GM23338 (cell line): ENCODE results near the gene PPCDC. TPM values are rescaled to one million over a fixed set of nuclear protein-coding genes. Genes with fewer than 3 reads are reported as not detected.
A peak's percentile ranks its signal among the peaks of the same experiment; 100 is the strongest.

Source experiments
- ATAC-seq: fragments of 200-7000 bp; cut with Tn5 transposase; 3 replicates; pipeline ENCODE4 v1.9.1; 2020
- DNase-seq: peaks from one replicate; pipeline ENCODE4 v3.0.0-alpha.2; 2015; ENCODE audit warnings: low spot score
- H2AFZ ChIP-seq: fragments of 200-600 bp; sonication (generic); 2 replicates; pipeline ENCODE4 v1.8.0; 2016; ENCODE audit warnings: antibody characterized with exemption, mild to moderate bottlenecking, moderate library complexity
- H3F3A ChIP-seq: fragments of 200-600 bp; sonication (generic); replicated peaks from 2 replicates; pipeline ENCODE4 v1.8.0; 2017; ENCODE audit warnings: antibody characterized with exemption, mixed run types, low read depth
- H3K27ac ChIP-seq: fragments of 200-600 bp; sonication (generic); 2 replicates; pipeline ENCODE4 v1.6.1; 2016; ENCODE audit warnings: low read depth
- H3K27me3 ChIP-seq: fragments of 200-600 bp; sonication (generic); 2 replicates; pipeline ENCODE4 v1.8.0; 2016; ENCODE audit warnings: mild to moderate bottlenecking, mixed run types, moderate library complexity; ENCODE audit not compliant: insufficient read depth
- H3K36me3 ChIP-seq: fragments of 200-600 bp; sonication (generic); 2 replicates; pipeline ENCODE4 v1.8.0; 2016; ENCODE audit warnings: mild to moderate bottlenecking; ENCODE audit not compliant: insufficient read depth
- H3K4me1 ChIP-seq: fragments of 200-600 bp; sonication (generic); 2 replicates; pipeline ENCODE4 v1.8.0; 2016; ENCODE audit warnings: mild to moderate bottlenecking, moderate library complexity; ENCODE audit not compliant: insufficient read depth
- H3K4me2 ChIP-seq: fragments of 200-600 bp; sonication (generic); 2 replicates; pipeline ENCODE4 v1.7.1; 2017; ENCODE audit warnings: mixed run types
- H3K4me3 ChIP-seq: fragments of 200-600 bp; sonication (generic); 2 replicates; pipeline ENCODE4 v1.6.1; 2016; ENCODE audit warnings: mixed run types
- H3K79me2 ChIP-seq: fragments of 200-600 bp; sonication (generic); replicated peaks from 2 replicates; pipeline ENCODE4 v1.8.0; 2017; ENCODE audit warnings: mild to moderate bottlenecking; ENCODE audit not compliant: insufficient read depth
- H3K9me2 ChIP-seq: fragments of 200-600 bp; sonication (generic); 2 replicates; pipeline ENCODE4 v1.8.0; 2017; ENCODE audit not compliant: insufficient read depth
- H4K20me1 ChIP-seq: fragments of 200-600 bp; sonication (generic); replicated peaks from 2 replicates; pipeline ENCODE4 v1.8.0; 2017; ENCODE audit warnings: mild to moderate bottlenecking; ENCODE audit not compliant: insufficient read depth
- H3K27ac Mint-ChIP-seq: 2 replicates; pipeline ENCODE4 v1.8.0; 2020; ENCODE audit warnings: inconsistent platforms, mild to moderate bottlenecking, moderate library complexity, mixed read lengths
- H3K27me3 Mint-ChIP-seq: 3 replicates; pipeline ENCODE4 v1.8.0; 2022; ENCODE audit warnings: low read depth, mild to moderate bottlenecking, moderate library complexity, mixed read lengths, inconsistent platforms; ENCODE audit not compliant: insufficient read depth, poor library complexity
- H3K36me3 Mint-ChIP-seq: 3 replicates; pipeline ENCODE4 v1.8.0; 2021; ENCODE audit warnings: low read depth, mild to moderate bottlenecking, inconsistent platforms, moderate library complexity, mixed read lengths
- H3K4me1 Mint-ChIP-seq: 3 replicates; pipeline ENCODE4 v1.8.0; 2020; ENCODE audit warnings: mild to moderate bottlenecking, inconsistent platforms, mixed read lengths
- H3K4me3 Mint-ChIP-seq: 3 replicates; pipeline ENCODE4 v1.8.0; 2021; ENCODE audit warnings: moderate library complexity, mild to moderate bottlenecking, inconsistent platforms, mixed read lengths
- H3K9me3 Mint-ChIP-seq: 3 replicates; pipeline ENCODE4 v1.8.0; 2020; ENCODE audit warnings: moderate library complexity, mild to moderate bottlenecking, inconsistent platforms, mixed read lengths
- CREB1 ChIP-seq: fragments of 250-450 bp; sonication (Bioruptor Pico); IDR thresholded peaks from 2 replicates; pipeline ENCODE4 v1.5.0; 2020; ENCODE audit warnings: low read depth, mild to moderate bottlenecking, moderate library complexity
- CTCF ChIP-seq, 2 experiments: fragments of 200-600 bp in 1 of 2; sonication (generic) in 1 of 2; conservative IDR thresholded peaks; 2 replicates each; pipeline versions ENCODE4 v1.5.1 to v1.6.1; 2016 to 2017; ENCODE audit warnings: antibody characterized with exemption in 2 of 2, low read depth in 2 of 2, mild to moderate bottlenecking in 2 of 2, moderate library complexity in 1 of 2
- EZH2 ChIP-seq: fragments of 200-600 bp; sonication (generic); IDR thresholded peaks from one replicate; pipeline ENCODE4 v1.8.0; 2017; ENCODE audit warnings: antibody characterized with exemption, mild to moderate bottlenecking, low read depth; ENCODE audit not compliant: unreplicated experiment
- EZH2phosphoT487 ChIP-seq: fragments of 200-600 bp; sonication (generic); IDR thresholded peaks from one replicate; pipeline ENCODE4 v1.8.1; 2018; ENCODE audit warnings: antibody characterized with exemption; ENCODE audit not compliant: unreplicated experiment
- JUNB ChIP-seq: IDR thresholded peaks from one replicate; pipeline ENCODE4 v1.6.1; 2016; ENCODE audit warnings: antibody characterized with exemption; ENCODE audit not compliant: unreplicated experiment
- NANOG ChIP-seq: IDR thresholded peaks from 2 replicates; pipeline ENCODE4 v1.6.1; 2016; ENCODE audit warnings: antibody characterized with exemption, borderline replicate concordance
- ZNF331 ChIP-seq: fragments of 250-450 bp; sonication (Bioruptor Pico); IDR thresholded peaks from 2 replicates; pipeline ENCODE4 v1.5.0; 2020; ENCODE audit warnings: low read depth, mild to moderate bottlenecking, moderate library complexity
- ZNF462 ChIP-seq: fragments of 250-450 bp; sonication (Bioruptor Pico); IDR thresholded peaks from 2 replicates; pipeline ENCODE4 v1.5.0; 2020; ENCODE audit warnings: mild to moderate bottlenecking, moderate library complexity
- polyA plus RNA-seq: library from polyadenylated mRNA; unstranded; fragments of >200 nt; fragmentation: Nextera tagmentation; extraction: Ambion mirVana; gene quantifications from 2 replicates; pipeline ENCODE4 v1.2.1, GENCODE V29; 2016
- total RNA-seq: library from RNA; depleted of rRNA; stranded (reverse); fragments of >200 nt; shearing (Covaris generic); gene quantifications from 2 replicates; pipeline ENCODE4 v1.2.3, GENCODE V29; 2014
- TF ChIP-seq, protein P1 (sequence below): IDR thresholded peaks from 2 replicates; pipeline ENCODE4 v1.6.1; 2016; ENCODE audit warnings: antibody characterized with exemption

Gene PPCDC
- total and polyA plus RNA-seq, 2 experiments from 2014 or later: 17.8 to 40.2 TPM

- Mint-ChIP-seq H3K27me3 (peaks cover 22% of the 10 kb centered on the region), H3K9me3 (no peaks in the 10 kb centered on the region)
- H2AFZ ChIP-seq: peak overlapping the region; percentile 58
Measured at GRCh38 chr15:74995779-74996765, 27.3 kb upstream of the PPCDC start.

DNA sequence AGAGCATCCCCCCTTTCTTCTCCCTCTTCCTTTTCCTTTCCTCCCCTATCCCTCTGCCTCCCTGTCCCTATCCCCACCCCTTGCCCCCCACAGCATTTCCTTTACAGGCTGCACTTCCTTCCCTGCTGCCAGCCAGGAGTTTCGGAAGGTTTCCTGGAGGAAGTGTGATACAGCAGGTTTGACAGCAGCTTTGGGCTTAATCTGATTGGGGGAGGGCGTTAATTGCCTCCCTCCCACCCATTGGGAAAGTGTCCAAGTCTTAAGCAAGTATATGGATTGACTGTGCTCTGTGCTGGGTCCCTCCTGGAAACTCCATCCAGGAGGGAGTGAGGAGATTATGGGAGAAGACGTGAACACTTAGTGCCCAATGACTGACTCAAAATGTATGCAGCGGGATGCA lies 26.2 kb upstream of the PPCDC start:
- peaks cover 10% of the 10 kb centered on the region for H3K79me2 ChIP-seq
- no peak overlapping the region for H3K4me3 Mint-ChIP-seq
- peaks cover 22% of the 10 kb centered on the region for H3K27me3 Mint-ChIP-seq
- no peaks in the 10 kb centered on the region; the same call in 1 of the 2 replicates for H3K36me3 ChIP-seq
- peaks cover 6% of the 10 kb centered on the region; the same call in 2 of the 3 replicates for H3K36me3 Mint-ChIP-seq
- H2AFZ ChIP-seq: no peak overlapping the region
- H3F3A ChIP-seq: no peaks in the 10 kb centered on the region
- H4K20me1 ChIP-seq: no peaks in the 10 kb centered on the region; the same call in 1 of the 2 replicates
- H3K4me1 ChIP-seq: peaks cover 12% of the 10 kb centered on the region; the same call in 1 of the 2 replicates
- ATAC-seq: no peak
- no peak overlapping the region for H3K27ac ChIP-seq
- H3K9me3 Mint-ChIP-seq: no peaks in the 10 kb centered on the region
- no peaks in the 10 kb centered on the region for H3K9me2 ChIP-seq
- H3K27ac Mint-ChIP-seq: no peak overlapping the region
- H3K4me3 ChIP-seq: 0 out of 2 replicates have a peak overlapping the region, but pooled peaks have one; percentile 96
- DNase-seq: no peak
- H3K4me2 ChIP-seq: peak overlapping the region; percentile 79; the same call in 1 of the 2 replicates
- H3K4me1 Mint-ChIP-seq: peaks cover 14% of the 10 kb centered on the region
- peaks cover 5% of the 10 kb centered on the region; the same call in 1 of the 2 replicates for H3K27me3 ChIP-seq
- TF ChIP-seq ZNF331 (CRISPR knock-in tag) (no peak), CREB1 (CRISPR knock-in tag) (no peak), EZH2 (no peak), CTCF (conservative IDR thresholded peaks at IDR 0.05; ENCODE audit: low read depth in 2 of 2) (no peak), ZNF462 (no peak), JUNB (no peak), EZH2phosphoT487 (no peak), NANOG (no peak)
- TF ChIP-seq, protein P1, sequence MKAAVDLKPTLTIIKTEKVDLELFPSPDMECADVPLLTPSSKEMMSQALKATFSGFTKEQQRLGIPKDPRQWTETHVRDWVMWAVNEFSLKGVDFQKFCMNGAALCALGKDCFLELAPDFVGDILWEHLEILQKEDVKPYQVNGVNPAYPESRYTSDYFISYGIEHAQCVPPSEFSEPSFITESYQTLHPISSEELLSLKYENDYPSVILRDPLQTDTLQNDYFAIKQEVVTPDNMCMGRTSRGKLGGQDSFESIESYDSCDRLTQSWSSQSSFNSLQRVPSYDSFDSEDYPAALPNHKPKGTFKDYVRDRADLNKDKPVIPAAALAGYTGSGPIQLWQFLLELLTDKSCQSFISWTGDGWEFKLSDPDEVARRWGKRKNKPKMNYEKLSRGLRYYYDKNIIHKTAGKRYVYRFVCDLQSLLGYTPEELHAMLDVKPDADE: no peak

More at GRCh38 chr15:74995779-74996765, 27.3 kb upstream of the PPCDC start:
- peak overlapping the region; percentile 45; the same call in 1 of the 2 replicates for H3K27ac Mint-ChIP-seq
- no peaks in the 10 kb centered on the region for H3K9me2 ChIP-seq
- DNase-seq: peak; percentile 74
- peak; percentile 68 for ATAC-seq
- H3K27ac ChIP-seq: no peak overlapping the region
- H3K4me2 ChIP-seq: peak overlapping the region; percentile 79
- H3K4me1 Mint-ChIP-seq: peaks cover 14% of the 10 kb centered on the region
- peaks cover 10% of the 10 kb centered on the region for H3K79me2 ChIP-seq
- H3K36me3 Mint-ChIP-seq: peaks cover 6% of the 10 kb centered on the region; the same call in 2 of the 3 replicates
- TF ChIP-seq JUNB (no peak), CREB1 (CRISPR knock-in tag) (peak; percentile 74)
- H3K27me3 ChIP-seq: peaks cover 5% of the 10 kb centered on the region; the same call in 1 of the 2 replicates
- no peaks in the 10 kb centered on the region for H3F3A ChIP-seq
- no peaks in the 10 kb centered on the region; the same call in 1 of the 2 replicates for H4K20me1 ChIP-seq
- H3K4me3 ChIP-seq: peak overlapping the region; percentile 96
- no peaks in the 10 kb centered on the region; the same call in 1 of the 2 replicates for H3K36me3 ChIP-seq
- peak overlapping the region; percentile 84 for H3K4me3 Mint-ChIP-seq
- peaks cover 12% of the 10 kb centered on the region; the same call in 1 of the 2 replicates for H3K4me1 ChIP-seq
